GM18519 (cell line): ENCODE data around the gene ATOH7.

Experiments
- ATAC-seq: cut with Tn5 transposase; IDR thresholded peaks from one replicate; pipeline ENCODE4 v1.9.1; 2021; ENCODE audit warnings: mild to moderate bottlenecking, moderate library complexity; ENCODE audit not compliant: unreplicated experiment, low FRiP score

The ATOH7 gene

GRCh38 chr10:68185085-68185484 is 46.8 kb downstream of the ATOH7 start:
- ATAC-seq, result no peak

- ATAC-seq, result no peak
Measured at GRCh38 chr10:68184546-68184945, 47.4 kb downstream of the ATOH7 start.
